K562 (cell line): Measurements from ENCODE around the gene SPAG9. TPM values are rescaled to one million over a fixed set of nuclear protein-coding genes. Genes with fewer than 3 reads are reported as not detected.

Source experiments
- ATAC-seq: fragments of 200-7000 bp; cut with Tn5 transposase; 3 replicates; pipeline ENCODE4 v1.9.1; 2020; ENCODE audit warnings: moderate library complexity
- BruUV-seq: library from RNA; stranded (reverse); fragments of 400-500 nt; replicated peaks from 2 replicates; lab custom pipeline; 2021; lab: Mats Ljungman, UMichigan
- CTCF ChIA-PET: fragments of 300-600 bp; formaldehyde crosslinking; extraction: SDS; loops from one replicate; lab custom pipeline; 2021; ENCODE audit warnings: low intra/inter-chr PET ratio; lab: Yijun Ruan, JAX
- POLR2A ChIA-PET: fragments of 300-600, 350-650 bp; sonication (Branson Sonifier 250); formaldehyde crosslinking; extraction: SDS; loops from one replicate; lab custom pipeline; 2021; ENCODE audit warnings: antibody characterized with exemption, inconsistent platforms; lab: Yijun Ruan, JAX
- DNase-seq, 4 experiments: peaks; one replicate each; pipeline versions ENCODE4 v3.0.0 to v3.0.0-alpha.2; 2011 to 2018; ENCODE audit warnings: low spot score in 3 of 4, mixed read lengths in 3 of 4; ENCODE audit errors: extremely low read depth in 1 of 4
- FAIRE-seq: peaks from 2 replicates; lab custom pipeline; 2011; peaks lifted over from hg19 to GRCh38; lab: Jason Lieb, UNC
- H2AFZ ChIP-seq: 2 replicates; pipeline ENCODE4 v1.6.0; 2011; ENCODE audit warnings: low read depth, low read length, control low read depth, inconsistent platforms
- H3K27ac ChIP-seq: fragments of 200-600 bp; 3 replicates; pipeline ENCODE4 v1.8.0; 2011; ENCODE audit warnings: low read depth, mild to moderate bottlenecking, control low read depth, inconsistent platforms, low read length, moderate library complexity, mixed read lengths; ENCODE audit errors: extremely low read depth
- H3K27me3 ChIP-seq, 2 experiments: fragments of 300-600 bp in 1 of 2; 2 replicates in 1 of 2; 3 replicates in 1 of 2; pipeline versions ENCODE4 v1.6.0 to v1.8.0; 2011; ENCODE audit warnings: inconsistent platforms in 2 of 2, low read length in 2 of 2, mild to moderate bottlenecking in 1 of 2, mixed read lengths in 1 of 2, moderate library complexity in 1 of 2; ENCODE audit not compliant: control insufficient read depth in 2 of 2, insufficient read depth in 2 of 2
- H3K36me3 ChIP-seq: fragments of 300-600 bp; 3 replicates; pipeline ENCODE4 v1.8.0; 2011; ENCODE audit warnings: mild to moderate bottlenecking, low read length, inconsistent platforms; ENCODE audit not compliant: control insufficient read depth, insufficient read depth
- H3K4me1 ChIP-seq, 2 experiments: fragments of 200-600 bp in 1 of 2; replicated peaks in 1 of 2; 2 replicates in 1 of 2; 3 replicates in 1 of 2; pipeline versions ENCODE4 v1.5.1 to v1.8.0; 2011; ENCODE audit warnings: inconsistent platforms in 2 of 2, low read length in 2 of 2, mild to moderate bottlenecking in 1 of 2, mixed read lengths in 1 of 2, moderate library complexity in 1 of 2; ENCODE audit not compliant: control insufficient read depth in 2 of 2, insufficient read depth in 2 of 2
- H3K4me2 ChIP-seq: 2 replicates; pipeline ENCODE4 v1.6.1; 2011; ENCODE audit warnings: low read length, control low read depth, inconsistent platforms, mixed read lengths; ENCODE audit not compliant: insufficient read depth
- H3K4me3 ChIP-seq: fragments of 200-600 bp; sonication (generic), shearing (Covaris generic); 2 replicates; pipeline ENCODE4 v1.5.1; 2016; ENCODE audit warnings: control low read depth, inconsistent platforms
- H3K79me2 ChIP-seq: fragments of 200-600 bp; 3 replicates; pipeline ENCODE4 v1.8.0; 2011; ENCODE audit warnings: low read length, inconsistent platforms; ENCODE audit not compliant: control insufficient read depth, insufficient read depth
- H3K9ac ChIP-seq, 2 experiments: 2 replicates each; pipeline versions ENCODE4 v1.6.0 to v1.6.1; 2011; ENCODE audit warnings: low read depth in 2 of 2, low read length in 2 of 2, control low read depth in 1 of 2, inconsistent platforms in 1 of 2, mild to moderate bottlenecking in 1 of 2, mixed read lengths in 1 of 2; ENCODE audit not compliant: insufficient read depth in 1 of 2
- H3K9me1 ChIP-seq: one replicate; pipeline ENCODE4 v1.6.0; 2011; ENCODE audit warnings: inconsistent platforms, mild to moderate bottlenecking, low read length, moderate library complexity; ENCODE audit not compliant: control insufficient read depth, insufficient read depth
- H3K9me3 ChIP-seq: replicated peaks from 2 replicates; pipeline ENCODE4 v1.5.1; 2011; ENCODE audit warnings: low read depth, low read length, inconsistent platforms; ENCODE audit not compliant: control insufficient read depth, insufficient read depth
- H4K20me1 ChIP-seq: replicated peaks from 2 replicates; pipeline ENCODE4 v1.6.1; 2011; ENCODE audit warnings: low read length, inconsistent platforms, mixed read lengths; ENCODE audit not compliant: control insufficient read depth, insufficient read depth
- FOXA3 ChIP-seq, 2 experiments: fragments of 450-650 bp in 1 of 2; sonication (generic) in 1 of 2; formaldehyde crosslinking; IDR thresholded peaks in 1 of 2; conservative IDR thresholded peaks in 1 of 2; 2 replicates each; pipeline versions ENCODE4 v1.4.0 to v1.8.0; 2020 to 2022; ENCODE audit warnings: mild to moderate bottlenecking in 2 of 2, missing genetic modification reagents in 1 of 2
- GABPA ChIP-seq: fragments of 200-800 bp; sonication (Bioruptor generic); conservative IDR thresholded peaks from 2 replicates; pipeline ENCODE4 v1.6.1; 2016; ENCODE audit warnings: low read depth, missing genetic modification characterization, missing compliant biosample characterization
- PML ChIP-seq: IDR thresholded peaks from 2 replicates; pipeline ENCODE4 v1.6.1; 2012; ENCODE audit warnings: low read length, inconsistent platforms
- SMC3 ChIP-seq: conservative IDR thresholded peaks from 2 replicates; pipeline ENCODE4 v1.6.1; 2011; ENCODE audit warnings: low read depth, low read length, improper control_type of control experiment; ENCODE audit not compliant: insufficient read depth
- ZNF253 ChIP-seq: fragments of 250-450 bp; sonication (Bioruptor Pico); conservative IDR thresholded peaks from 2 replicates; pipeline ENCODE4 v1.6.1; 2021; ENCODE audit warnings: mild to moderate bottlenecking
- ZNF436 ChIP-seq: fragments of 250-450, 450-650 bp; sonication (Bioruptor Pico); formaldehyde crosslinking; IDR thresholded peaks from 2 replicates; pipeline ENCODE4 v1.7.0; 2020; ENCODE audit warnings: mild to moderate bottlenecking
- WGBS: fragments of 100-300 bp; shearing (Covaris generic); methylation state at CpG from one replicate; pipeline ENCODE4 v1.1.6; 2016; ENCODE audit warnings: low coverage, mixed read lengths; ENCODE audit not compliant: insufficient coverage; ENCODE audit errors: missing lambda C conversion rate; 5-methylcytosine and 5-hydroxymethylcytosine counted together
- in situ Hi-C: fragments of 300-500 bp; cut with MboI; formaldehyde crosslinking; loops from 4 replicates; pipeline ENCODE4 v1.15.0; 2018; ENCODE audit warnings: inconsistent platforms, mixed read lengths
- intact Hi-C: fragments of 100-400 bp; cut with micrococcal nuclease; formaldehyde crosslinking; loops from 2 replicates; pipeline ENCODE4 v1.14.2; 2022
- polyA plus RNA-seq, 8 experiments: library from polyadenylated mRNA; depleted of rRNA in 4 of 8; stranded (reverse) in 5 of 8; unstranded in 3 of 8; fragments of >200 nt; fragmentation: Nextera tagmentation in 2 of 8; fragmentation: Illumina TruSeq in 1 of 8; extraction: Ambion mirVana in 2 of 8; extraction: Trizol in 1 of 8; gene quantifications; 2 replicates each; pipeline versions ENCODE4 v1.2.1 to v1.2.3, GENCODE V29; 2011 to 2014; ENCODE audit warnings: inconsistent platforms in 1 of 8, missing spikeins in 1 of 8
- total RNA-seq, 7 experiments: library from RNA; depleted of rRNA in 6 of 7; stranded (reverse); fragments of >200 nt in 6 of 7; fragmentation: Illumina TruSeq in 2 of 7; extraction: Trizol in 2 of 7; gene quantifications; 2 replicates each; pipeline versions ENCODE4 v1.2.1 to v1.2.3, GENCODE V29; 2011 to 2021; ENCODE audit warnings: low replicate concordance in 1 of 7
- TF ChIP-seq, protein P1 (sequence below): sonication (generic); formaldehyde crosslinking; IDR thresholded peaks from 2 replicates; pipeline ENCODE4 v1.8.0; 2022; ENCODE audit warnings: missing genetic modification reagents, mild to moderate bottlenecking, moderate library complexity, borderline replicate concordance

Gene SPAG9
- total and polyA plus RNA-seq, 9 of the 15 experiments (the other 6 are each of a cell fraction or from before 2014, with no cell fraction given): 12.2 to 99.2 (median 58.2) TPM

DNA sequence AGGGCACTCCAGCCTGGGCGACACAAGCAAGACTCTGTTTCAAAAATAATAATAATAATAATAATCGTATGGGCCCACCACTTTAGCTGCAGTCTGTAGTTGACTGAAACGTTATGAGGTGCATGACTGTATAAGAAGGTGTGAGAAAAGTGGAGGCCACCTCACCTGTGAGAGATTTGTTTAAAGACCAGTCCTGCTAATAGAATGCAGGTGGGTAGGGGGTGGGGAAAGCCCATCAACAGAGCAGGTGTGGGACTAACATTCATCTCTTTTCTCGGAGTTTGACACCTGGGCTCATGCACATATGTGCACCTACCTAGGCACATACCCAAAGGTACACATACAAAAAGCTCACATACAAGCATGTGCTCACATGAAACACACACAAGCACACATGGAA, 186.5 kb downstream of the SPAG9 start (continued):
- TF ChIP-seq, protein P1, sequence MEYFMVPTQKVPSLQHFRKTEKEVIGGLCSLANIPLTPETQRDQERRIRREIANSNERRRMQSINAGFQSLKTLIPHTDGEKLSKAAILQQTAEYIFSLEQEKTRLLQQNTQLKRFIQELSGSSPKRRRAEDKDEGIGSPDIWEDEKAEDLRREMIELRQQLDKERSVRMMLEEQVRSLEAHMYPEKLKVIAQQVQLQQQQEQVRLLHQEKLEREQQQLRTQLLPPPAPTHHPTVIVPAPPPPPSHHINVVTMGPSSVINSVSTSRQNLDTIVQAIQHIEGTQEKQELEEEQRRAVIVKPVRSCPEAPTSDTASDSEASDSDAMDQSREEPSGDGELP (CRISPR knock-in tag): no peak
- TF ChIP-seq SMC3 (no peak), FOXA3 (CRISPR knock-in tag; conservative IDR thresholded peaks at IDR 0.05 in 1 of 2, IDR thresholded peaks at IDR 0.05 in 1 of 2) (no peak), ZNF436 (CRISPR knock-in tag) (no peak), GABPA (tag) (no peak), PML (no peak)

DNA sequence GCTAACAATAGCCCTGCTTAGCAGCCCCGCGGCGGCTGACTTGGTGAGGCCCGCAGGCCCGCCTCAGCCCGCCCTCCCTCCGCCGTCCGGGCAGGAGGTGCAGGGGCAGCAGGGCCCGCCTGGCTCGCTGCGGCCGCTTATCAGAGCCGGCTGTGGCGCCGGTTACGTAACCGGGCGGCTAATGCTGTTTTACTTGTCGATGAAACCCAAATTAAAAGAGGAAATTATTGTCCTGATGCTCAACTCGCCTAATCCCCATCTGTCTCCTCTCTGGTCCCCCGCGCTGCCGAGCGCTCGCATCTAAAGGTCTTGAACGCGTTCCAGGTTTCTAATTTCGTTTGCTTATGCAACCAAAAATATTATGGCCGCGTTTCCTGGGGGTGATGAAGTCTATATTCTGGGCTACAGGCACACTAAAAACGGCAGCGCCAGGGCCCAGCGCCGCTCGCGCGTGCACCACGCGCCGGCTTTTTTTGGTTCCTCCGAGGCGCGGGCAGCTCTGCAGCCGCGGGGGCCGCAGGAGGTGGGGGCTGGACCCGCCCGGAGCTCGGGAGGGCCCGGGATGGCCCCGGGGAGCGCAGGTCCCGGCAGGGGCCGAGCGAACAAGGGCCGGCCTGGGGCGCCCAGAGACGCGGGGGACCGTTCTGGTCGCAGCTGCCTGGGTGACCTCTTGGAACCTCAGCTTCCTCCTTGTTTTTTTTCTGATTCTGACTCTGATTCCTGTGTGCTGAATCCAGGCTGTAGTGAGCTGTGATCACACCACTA, 189.3 kb downstream of the SPAG9 start:
- Histone ChIP-seq H3K9ac (peak overlapping the region; percentile 44 to 87; a peak in 3 of 4 replicates), H2AFZ (peak overlapping the region; percentile 79), H3K9me1 (no peaks in the 10 kb centered on the region), H3K4me1 (peaks cover 40 to 48% of the 10 kb centered on the region in 2 experiments), H3K4me3 (peak overlapping the region; percentile 28), H3K79me2 (no peaks in the 10 kb centered on the region), H3K36me3 (no peaks in the 10 kb centered on the region; the same call in 2 of the 3 replicates), H3K27me3 (no peaks in the 10 kb centered on the region), H3K27ac (peak overlapping the region; percentile 48; the same call in 1 of the 3 replicates), H4K20me1 (no peaks in the 10 kb centered on the region), H3K9me3 (no peaks in the 10 kb centered on the region), H3K4me2 (peak overlapping the region; percentile 71)
- intact Hi-C loops (loop anchor here (10.0 kb wide), 1 partner anchor 207 kb away; no protein-coding TSS in a partner anchor), in situ Hi-C loops (no loop called here)
- CTCF ChIA-PET: no interaction called here
- peak; percentile 69 to 78 (median 72) for DNase-seq
- no TSS peak for BruUV-seq
- no peak for FAIRE-seq
- peak; percentile 79 for ATAC-seq
- WGBS: 4% methylated on average over 55 of the region's 62 CpGs
- POLR2A ChIA-PET: interaction anchor here (0.5 to 2.9 kb wide), 8 partner anchors 12 to 453 kb away, joined by 3 to 19 read pairs (median 3); partner anchors contain the start of gene TOB1
- no peak for TF ChIP-seq ZNF253
